H1 (cell line): ENCODE measurements around the gene SNAPIN. TPM values are rescaled to one million over a fixed set of nuclear protein-coding genes. Genes with fewer than 3 reads are reported as not detected.

Source experiments
- GABPA ChIP-seq: IDR thresholded peaks from 2 replicates; pipeline ENCODE4 v1.6.1; 2011; ENCODE audit warnings: mild to moderate bottlenecking, low read length, moderate library complexity, borderline replicate concordance; ENCODE audit not compliant: insufficient read depth
- RNF2 ChIP-seq: fragments of 200-900, 300-1000 bp; sonication (generic); IDR thresholded peaks from 2 replicates; pipeline ENCODE4 v1.7.1; 2016; ENCODE audit warnings: borderline replicate concordance, low read depth, mild to moderate bottlenecking, antibody characterized with exemption, low read length; ENCODE audit not compliant: poor library complexity, severe bottlenecking; ENCODE audit errors: missing control alignments
- polyA plus RNA-seq, 7 experiments: library from polyadenylated mRNA; depleted of rRNA in 3 of 7; stranded (reverse) in 5 of 7; unstranded in 2 of 7; fragments of >200 nt in 5 of 7; fragments of 200-250 nt in 2 of 7; gene quantifications; 1 replicate in 5 of 7; 2 replicates in 1 of 7; 4 replicates in 1 of 7; pipeline versions ENCODE4 v1.2.1 to v1.2.3, GENCODE V29; 2011 to 2013; ENCODE audit warnings: missing spikeins in 2 of 7, mixed read lengths in 2 of 7
- total RNA-seq: library from RNA; stranded (reverse); fragmentation: NEBNext Ultra II Directional; extraction: Animal tissue kit (Norgen Biotek cat#: 25700); gene quantifications from 2 replicates; pipeline ENCODE4 v1.2.1, GENCODE V29; 2021

Gene SNAPIN
- total and polyA plus RNA-seq, 2 of the 8 experiments (the other 6 are each of a cell fraction or from before 2014, with no cell fraction given) = 25.7 to 31.1 TPM

DNA sequence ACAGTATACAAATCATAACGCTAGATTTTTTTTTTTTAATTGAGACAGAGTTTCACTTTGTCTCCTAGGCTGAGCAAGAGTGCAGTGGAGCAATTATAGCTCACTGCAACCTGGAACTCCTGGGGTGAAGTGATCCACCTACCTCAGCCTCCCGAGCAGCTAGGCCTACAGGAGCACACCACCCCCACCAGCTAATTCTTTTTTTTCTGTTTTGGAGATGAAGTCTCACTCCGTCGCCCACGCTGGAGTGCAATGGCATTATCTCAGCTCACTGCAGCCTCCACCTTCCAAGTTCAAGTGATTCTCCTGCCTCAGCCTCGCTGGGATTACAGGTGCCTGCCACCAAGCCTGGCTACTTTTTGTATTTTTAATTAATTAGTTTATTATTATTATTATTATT is 41.3 kb downstream of the SNAPIN start (continued):
- TF ChIP-seq RNF2 (no peak), GABPA (no peak)
